GM12872 (cell line): Measurements from ENCODE around the gene CAPN7.

Source experiments
- TF ChIP-seq, protein P1 (sequence below): IDR thresholded peaks from 3 replicates; pipeline ENCODE4 v1.5.1; 2011; ENCODE audit warnings: low read depth, mild to moderate bottlenecking, low read length, moderate library complexity; ENCODE audit not compliant: insufficient read depth

CAPN7 gene

DNA sequence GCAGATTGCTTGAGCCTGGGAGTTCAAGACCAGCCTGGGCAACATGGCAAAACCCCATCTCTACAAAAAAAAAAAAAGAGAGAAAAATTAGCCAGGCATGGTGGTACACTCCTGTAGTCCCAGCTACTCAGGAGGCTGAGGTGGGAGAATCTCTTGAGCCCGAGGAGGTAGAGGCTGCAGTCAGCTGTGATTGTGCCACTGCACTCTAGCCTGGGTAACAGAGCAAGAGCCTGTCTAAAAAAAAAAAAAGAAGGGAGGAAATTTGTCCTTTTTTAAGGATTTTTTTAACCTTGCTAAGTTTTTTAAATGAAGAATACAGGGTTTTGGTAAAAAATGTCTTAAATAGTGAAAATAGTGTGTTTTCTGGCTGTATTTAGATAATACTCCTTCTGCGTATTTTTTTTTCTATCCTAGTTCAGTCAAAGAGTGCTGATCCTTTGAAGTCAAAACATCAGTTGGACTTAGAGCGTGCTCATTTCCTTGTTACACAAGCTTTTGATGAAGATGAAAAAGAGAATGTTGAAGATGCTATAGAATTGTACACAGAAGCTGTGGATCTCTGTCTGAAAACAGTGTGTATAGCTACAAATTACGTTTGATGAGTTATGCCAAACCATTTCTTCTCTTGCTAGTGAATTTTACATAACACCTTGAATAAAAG is 11.1 kb downstream of the CAPN7 start:
- TF ChIP-seq, protein P1, sequence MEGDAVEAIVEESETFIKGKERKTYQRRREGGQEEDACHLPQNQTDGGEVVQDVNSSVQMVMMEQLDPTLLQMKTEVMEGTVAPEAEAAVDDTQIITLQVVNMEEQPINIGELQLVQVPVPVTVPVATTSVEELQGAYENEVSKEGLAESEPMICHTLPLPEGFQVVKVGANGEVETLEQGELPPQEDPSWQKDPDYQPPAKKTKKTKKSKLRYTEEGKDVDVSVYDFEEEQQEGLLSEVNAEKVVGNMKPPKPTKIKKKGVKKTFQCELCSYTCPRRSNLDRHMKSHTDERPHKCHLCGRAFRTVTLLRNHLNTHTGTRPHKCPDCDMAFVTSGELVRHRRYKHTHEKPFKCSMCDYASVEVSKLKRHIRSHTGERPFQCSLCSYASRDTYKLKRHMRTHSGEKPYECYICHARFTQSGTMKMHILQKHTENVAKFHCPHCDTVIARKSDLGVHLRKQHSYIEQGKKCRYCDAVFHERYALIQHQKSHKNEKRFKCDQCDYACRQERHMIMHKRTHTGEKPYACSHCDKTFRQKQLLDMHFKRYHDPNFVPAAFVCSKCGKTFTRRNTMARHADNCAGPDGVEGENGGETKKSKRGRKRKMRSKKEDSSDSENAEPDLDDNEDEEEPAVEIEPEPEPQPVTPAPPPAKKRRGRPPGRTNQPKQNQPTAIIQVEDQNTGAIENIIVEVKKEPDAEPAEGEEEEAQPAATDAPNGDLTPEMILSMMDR, result no peak

DNA sequence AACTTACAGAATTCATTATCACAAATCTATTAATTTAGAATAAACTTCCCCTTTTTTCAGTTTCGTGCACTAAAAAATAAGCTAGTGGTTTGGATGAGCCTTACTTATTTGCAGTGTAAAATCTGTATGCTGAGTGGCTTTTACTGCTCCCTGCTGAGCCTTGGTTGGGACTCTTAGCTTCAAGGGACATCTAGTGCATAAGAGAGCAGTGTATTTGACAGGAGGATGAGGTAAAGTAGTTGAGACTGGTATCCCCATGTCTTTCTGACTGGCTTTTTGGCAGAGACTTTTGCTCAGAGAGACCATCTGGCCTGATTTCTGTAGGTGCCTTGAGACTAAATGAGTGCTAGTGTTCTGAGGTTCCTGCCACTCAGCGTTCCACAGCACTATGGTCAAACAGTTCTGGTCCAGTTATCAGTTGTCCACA is 11.8 kb downstream of the CAPN7 start:
- TF ChIP-seq, protein P1, result no peak

DNA sequence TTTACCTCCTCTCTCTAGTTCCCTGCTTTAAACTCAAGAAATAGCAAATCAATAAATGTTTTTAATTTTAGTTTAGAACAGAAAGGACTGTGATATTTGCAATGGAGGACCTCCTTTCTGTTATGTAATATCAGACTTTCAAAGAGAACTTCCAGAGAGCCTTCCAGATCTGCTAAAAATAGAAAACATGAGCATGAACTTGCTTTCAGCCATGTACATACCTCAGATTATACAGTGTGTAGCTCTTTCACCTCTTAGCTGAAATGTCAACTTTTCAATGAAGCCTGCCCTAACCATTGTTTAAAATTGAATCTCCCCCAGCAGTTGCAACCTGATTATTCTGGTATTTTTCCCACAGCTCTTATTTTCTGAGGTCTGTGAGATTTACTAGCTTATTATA is 12.6 kb downstream of the CAPN7 start:
- TF ChIP-seq, protein P1, result no peak

DNA sequence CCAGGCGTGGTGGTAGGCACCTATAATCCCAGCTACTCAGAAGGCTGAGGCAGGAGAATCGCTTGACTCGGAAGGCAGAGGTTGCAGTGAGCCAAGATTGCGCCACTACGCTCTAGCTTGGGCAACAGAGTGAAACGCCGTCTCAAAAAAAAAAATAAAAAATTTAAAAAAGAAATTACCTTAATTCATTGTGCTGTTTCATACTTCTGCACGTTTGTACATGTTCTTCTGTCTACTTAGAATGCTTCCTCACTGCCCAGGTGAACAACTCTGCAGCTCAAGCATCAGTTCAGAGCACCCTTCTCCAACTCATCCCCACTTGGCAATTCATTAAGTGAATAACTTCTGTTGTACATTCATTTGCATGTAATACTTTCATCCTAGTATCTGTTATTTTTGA is 14.0 kb downstream of the CAPN7 start:
- TF ChIP-seq, protein P1, result no peak

DNA sequence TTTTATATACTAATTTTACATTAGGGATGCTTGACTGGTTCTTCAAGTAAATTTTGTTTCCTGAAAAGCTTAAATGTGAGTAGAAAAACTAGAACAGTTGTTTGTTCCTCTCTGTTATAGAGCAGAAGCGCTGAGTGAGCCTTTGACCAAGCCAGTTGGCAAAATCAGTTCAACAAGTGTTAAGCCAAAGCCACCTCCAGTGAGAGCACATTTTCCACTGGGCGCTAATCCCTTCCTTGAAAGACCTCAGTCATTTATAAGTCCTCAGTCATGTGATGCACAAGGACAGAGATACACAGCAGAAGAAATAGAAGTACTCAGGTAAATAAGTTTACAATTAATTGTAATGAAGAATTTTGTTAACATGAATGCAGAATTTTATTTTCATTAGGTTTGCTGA is 14.6 kb downstream of the CAPN7 start:
- TF ChIP-seq, protein P1, result no peak

DNA sequence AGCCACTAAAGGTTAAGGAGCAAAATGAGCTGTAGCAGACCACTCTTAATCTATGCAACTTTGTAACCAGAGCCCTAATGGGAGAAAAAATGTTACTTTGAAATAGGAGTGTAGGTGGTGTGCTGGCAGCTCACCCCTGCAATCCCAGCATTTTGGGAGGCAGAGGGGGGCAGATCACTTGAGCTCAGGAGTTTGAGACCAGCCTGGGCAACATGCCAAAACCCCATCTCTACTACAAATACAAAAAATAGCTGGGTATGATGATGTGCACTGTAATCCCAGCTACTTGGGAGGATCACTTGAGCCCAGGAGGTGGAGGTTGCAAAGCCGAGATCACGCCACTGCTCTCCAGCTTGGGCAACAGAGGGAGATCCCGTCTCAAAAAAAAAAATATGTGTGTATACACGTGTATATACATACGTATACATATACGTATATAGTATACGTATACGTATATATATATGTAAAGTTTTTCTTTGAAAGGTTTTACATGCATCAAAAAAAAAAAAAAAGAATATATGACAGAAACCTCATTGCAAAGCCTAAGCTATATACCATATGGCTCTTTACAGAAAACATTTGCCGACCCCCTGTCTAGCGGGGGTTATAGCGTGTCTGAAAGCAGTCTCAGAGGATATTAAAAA is 15.7 kb downstream of the CAPN7 start:
- TF ChIP-seq, protein P1, result no peak

DNA sequence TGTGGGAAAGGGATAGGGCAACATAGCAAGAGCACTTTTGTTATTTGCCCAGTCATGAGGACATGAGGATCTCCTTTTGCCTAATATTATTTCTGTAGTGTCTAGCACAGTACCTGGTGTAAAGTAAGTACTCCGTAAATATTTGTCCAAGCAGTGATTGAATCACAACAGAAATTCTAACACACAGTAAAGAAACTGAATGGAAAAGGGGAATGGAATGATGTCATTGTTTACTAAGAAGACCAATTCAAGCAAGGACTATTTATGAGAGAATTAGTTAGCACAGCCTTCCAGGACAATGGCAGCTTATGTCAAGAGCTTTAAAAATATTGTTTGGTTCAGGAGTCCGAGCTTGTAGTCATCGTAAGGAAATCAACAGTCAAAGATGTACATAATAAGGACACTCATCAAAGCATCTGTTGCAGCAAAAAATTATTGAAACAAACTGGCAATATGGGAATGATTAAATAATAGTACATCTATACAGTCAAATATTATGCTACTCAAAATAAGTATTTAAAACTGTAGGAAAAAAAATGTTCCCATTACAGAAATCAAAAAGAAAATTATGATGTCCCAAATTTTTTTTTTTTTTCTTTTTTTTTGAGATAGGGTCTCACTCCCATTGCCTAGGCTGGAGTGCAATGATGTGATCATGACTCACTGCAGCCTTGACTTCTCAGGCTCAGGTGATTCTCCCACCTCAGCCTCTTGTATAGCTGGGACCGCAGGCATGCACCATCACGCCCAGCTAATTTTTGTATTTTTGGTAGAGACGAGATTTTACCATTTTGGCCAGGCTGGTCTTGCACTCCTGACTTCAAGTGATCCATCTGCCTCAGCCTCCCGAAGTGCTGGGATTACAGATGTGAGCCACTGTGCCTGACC is 17.9 kb downstream of the CAPN7 start:
- TF ChIP-seq, protein P1, result no peak
